ENCODE data around the gene RAB43. TPM values are rescaled to one million over a fixed set of nuclear protein-coding genes. Genes with fewer than 3 reads are reported as not detected.
"Not testable (repeated sequence)": the region's sequence is repeated elsewhere in the genome, so short reads cannot be mapped to it uniquely, and the experiment has no call there.

RAB43 gene
- total RNA-seq, 2 experiments from 2014 or later: 36.9 to 38.8 TPM

DNA sequence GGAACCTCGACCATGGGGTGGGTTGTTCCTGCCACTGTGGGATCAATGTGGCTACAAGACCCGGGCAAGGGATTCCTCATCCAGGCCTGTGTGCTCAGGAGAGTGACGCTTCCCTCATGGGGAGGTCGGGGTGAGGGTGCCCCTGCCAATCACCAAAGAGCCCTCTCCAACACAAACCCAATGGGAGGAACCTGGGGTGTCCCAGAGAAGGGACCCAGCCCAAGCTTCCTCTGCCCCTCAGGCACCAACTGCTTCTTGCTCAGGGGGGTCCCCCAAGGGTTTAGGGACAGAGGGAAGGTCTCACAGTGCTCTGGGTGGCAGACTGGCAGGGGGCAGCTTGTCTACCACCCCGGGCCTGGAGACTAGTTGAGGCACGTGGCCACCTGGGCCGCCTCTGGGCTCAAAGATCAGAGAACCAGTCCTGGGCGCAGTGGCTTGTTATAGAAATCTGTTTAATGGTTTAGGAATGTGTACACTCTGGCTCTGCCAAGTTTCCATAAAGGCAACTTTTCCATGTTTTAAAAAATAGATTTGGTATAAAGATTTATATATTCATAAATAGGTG is 34.4 kb downstream of the RAB43 start:
- Mint-ChIP-seq H3K4me3 (no peak overlapping the region), H3K27me3 (no peaks in the 10 kb centered on the region), H3K27ac (peak overlapping the region; percentile 45), H3K36me3 (no peaks in the 10 kb centered on the region), H3K9me3 (no peaks in the 10 kb centered on the region), H3K4me1 (peaks cover 6% of the 10 kb centered on the region)
- DNase-seq: no peak

DNA sequence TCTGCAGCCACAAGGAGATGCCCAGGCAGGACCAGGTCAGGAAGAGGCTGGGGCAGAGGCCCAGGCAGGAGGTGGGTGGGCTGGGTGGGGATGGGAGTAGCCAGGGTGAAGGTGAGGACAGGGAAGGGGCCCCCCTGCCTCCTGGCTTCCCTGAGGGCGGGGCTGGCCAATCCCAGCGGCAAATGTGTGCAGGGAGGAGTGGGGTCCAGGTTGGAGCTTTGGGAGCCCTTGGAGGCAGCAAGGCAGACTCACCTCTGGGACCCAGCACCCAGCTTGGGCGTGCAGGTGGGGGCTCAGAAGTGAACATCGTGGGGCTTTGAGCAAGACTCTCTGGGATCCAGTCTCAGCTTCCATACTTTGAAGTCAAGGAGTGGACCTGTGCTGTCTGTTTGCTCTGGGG is 35.8 kb downstream of the RAB43 start:
- H3K4me3 Mint-ChIP-seq: no peak overlapping the region
- H3K4me1 Mint-ChIP-seq: peaks cover 9% of the 10 kb centered on the region
- no peaks in the 10 kb centered on the region for H3K9me3 Mint-ChIP-seq
- peak overlapping the region; percentile 31 for H3K27ac Mint-ChIP-seq
- DNase-seq: no peak
- no peaks in the 10 kb centered on the region for H3K27me3 Mint-ChIP-seq
- no peaks in the 10 kb centered on the region for H3K36me3 Mint-ChIP-seq

DNA sequence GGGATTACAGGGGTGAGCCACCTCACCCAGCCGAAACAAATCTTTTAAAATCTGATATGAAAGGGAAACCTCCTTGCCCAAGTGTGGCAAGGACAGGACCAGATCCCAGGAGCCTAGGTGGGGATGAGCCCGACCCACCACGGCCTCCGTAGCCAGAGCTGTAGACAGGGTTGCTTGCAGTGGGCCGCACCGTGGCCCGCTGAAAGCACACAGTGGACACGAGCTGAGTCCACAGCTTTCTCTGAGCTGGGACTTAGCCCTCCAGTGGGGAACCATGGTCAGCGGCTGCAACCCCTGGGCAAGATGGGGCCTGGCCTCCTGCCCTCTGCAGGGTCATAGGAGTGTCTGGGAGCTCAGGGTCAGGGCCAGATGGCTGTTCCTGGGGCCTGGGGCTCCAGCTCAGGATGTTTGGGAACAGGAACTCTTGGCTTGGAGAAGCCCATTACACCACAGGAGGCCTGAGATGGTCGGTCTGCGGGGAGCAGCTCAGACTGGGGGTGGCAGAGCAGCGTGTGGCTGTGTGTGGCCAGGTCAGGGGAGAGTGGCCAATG is 36.4 kb downstream of the RAB43 start:
- no peak for DNase-seq
- Mint-ChIP-seq H3K9me3 (no peaks in the 10 kb centered on the region), H3K27me3 (no peaks in the 10 kb centered on the region), H3K4me1 (peaks cover 9% of the 10 kb centered on the region), H3K4me3 (no peak overlapping the region), H3K36me3 (no peaks in the 10 kb centered on the region), H3K27ac (no peak overlapping the region)

DNA sequence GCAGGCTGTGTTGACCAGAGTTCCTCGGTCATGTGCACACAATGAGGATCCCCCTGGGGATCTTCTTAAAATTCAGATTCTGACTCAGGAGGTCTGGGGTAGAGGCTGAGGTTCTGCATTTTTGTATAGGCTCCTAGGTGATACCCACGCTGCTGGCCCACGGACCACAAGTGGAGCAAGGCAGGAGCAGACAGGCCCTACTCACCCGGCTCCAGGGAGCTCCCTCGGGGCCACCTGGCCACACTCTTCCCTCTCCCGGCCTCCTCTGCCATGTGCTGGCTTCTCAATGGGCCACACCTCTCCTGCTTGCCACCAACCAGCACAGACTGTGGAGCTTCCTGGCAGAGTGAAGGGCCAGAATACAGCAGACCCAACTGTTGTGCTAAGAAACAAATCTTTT is 37.1 kb downstream of the RAB43 start:
- Mint-ChIP-seq H3K4me1 (peaks cover 9% of the 10 kb centered on the region), H3K27me3 (no peaks in the 10 kb centered on the region), H3K36me3 (no peaks in the 10 kb centered on the region), H3K27ac (no peak overlapping the region), H3K4me3 (no peak overlapping the region), H3K9me3 (no peaks in the 10 kb centered on the region)
- DNase-seq: no peak

DNA sequence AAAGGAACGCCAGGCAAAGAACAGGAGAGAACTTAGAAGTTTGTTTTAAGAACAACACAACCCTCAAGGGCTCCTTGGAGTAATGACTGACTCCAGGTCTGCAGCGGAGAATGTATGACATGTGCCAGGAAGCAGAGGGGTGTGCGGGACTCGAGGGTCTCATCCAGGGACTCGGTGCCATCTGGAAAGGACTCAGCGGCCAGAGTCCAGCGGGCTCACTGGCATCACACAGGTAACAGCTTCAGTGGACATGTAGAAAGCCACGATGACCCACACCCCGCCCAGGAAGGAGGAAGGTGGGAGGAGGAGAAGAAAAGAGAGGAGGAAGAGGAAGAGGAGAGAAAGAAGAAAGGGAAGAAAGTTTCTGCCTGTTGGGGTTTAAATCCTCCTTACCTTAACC is 39.6 kb downstream of the RAB43 start:
- no peaks in the 10 kb centered on the region for H3K27me3 Mint-ChIP-seq
- H3K4me3 Mint-ChIP-seq: no peak overlapping the region
- no peaks in the 10 kb centered on the region for H3K36me3 Mint-ChIP-seq
- H3K4me1 Mint-ChIP-seq: peaks cover 9% of the 10 kb centered on the region
- H3K27ac Mint-ChIP-seq: no peak overlapping the region
- H3K9me3 Mint-ChIP-seq: no peaks in the 10 kb centered on the region
- no peak for DNase-seq

- Mint-ChIP-seq H3K27ac (no peak overlapping the region), H3K27me3 (no peaks in the 10 kb centered on the region), H3K9me3 (no peaks in the 10 kb centered on the region), H3K4me3 (no peak overlapping the region), H3K4me1 (peaks cover 9% of the 10 kb centered on the region), H3K36me3 (no peaks in the 10 kb centered on the region)
- no peak for DNase-seq
Measured at GRCh38 chr3:129081503-129081902, 40.1 kb downstream of the RAB43 start.

- Mint-ChIP-seq H3K27ac (no peak overlapping the region), H3K4me1 (peaks cover 4% of the 10 kb centered on the region), H3K27me3 (no peaks in the 10 kb centered on the region), H3K9me3 (no peaks in the 10 kb centered on the region), H3K4me3 (no peak overlapping the region), H3K36me3 (no peaks in the 10 kb centered on the region)
- DNase-seq: no peak
Measured at GRCh38 chr3:129078510-129078909, 43.1 kb downstream of the RAB43 start.

DNA sequence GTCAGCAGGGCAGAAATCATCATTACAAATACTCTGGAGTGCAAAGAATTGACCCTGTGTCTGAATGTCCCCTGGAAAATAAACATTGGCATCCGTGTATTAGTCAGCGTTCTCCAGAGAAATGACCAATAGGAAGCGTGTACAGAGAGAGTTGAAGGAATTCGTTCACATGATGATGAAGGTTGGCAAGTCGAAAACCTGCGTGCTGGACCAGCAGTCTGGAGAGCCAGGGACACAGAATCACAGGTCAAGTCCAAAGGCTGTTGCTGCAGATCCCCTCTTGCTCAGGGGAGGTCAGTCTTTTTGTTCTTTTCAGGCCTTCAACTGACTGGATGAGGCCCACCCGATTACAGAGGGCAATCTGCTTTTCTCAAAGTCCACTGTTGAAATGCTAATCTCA is 44.4 kb downstream of the RAB43 start:
- Mint-ChIP-seq H3K27me3 (no peaks in the 10 kb centered on the region), H3K9me3 (no peaks in the 10 kb centered on the region), H3K4me3 (no peak overlapping the region), H3K36me3 (no peaks in the 10 kb centered on the region), H3K4me1 (peaks cover 3% of the 10 kb centered on the region), H3K27ac (no peak overlapping the region)
- DNase-seq: no peak

GRCh38 chr3:129070086-129070885 is 51.3 kb downstream of the RAB43 start:
- no peaks in the 10 kb centered on the region for H3K27me3 Mint-ChIP-seq
- H3K9me3 Mint-ChIP-seq: peaks cover 6% of the 10 kb centered on the region
- no peak overlapping the region for H3K27ac Mint-ChIP-seq
- DNase-seq: no peak
- H3K4me3 Mint-ChIP-seq: no peak overlapping the region
- no peaks in the 10 kb centered on the region for H3K36me3 Mint-ChIP-seq
- H3K4me1 Mint-ChIP-seq: peaks cover 25% of the 10 kb centered on the region

DNA sequence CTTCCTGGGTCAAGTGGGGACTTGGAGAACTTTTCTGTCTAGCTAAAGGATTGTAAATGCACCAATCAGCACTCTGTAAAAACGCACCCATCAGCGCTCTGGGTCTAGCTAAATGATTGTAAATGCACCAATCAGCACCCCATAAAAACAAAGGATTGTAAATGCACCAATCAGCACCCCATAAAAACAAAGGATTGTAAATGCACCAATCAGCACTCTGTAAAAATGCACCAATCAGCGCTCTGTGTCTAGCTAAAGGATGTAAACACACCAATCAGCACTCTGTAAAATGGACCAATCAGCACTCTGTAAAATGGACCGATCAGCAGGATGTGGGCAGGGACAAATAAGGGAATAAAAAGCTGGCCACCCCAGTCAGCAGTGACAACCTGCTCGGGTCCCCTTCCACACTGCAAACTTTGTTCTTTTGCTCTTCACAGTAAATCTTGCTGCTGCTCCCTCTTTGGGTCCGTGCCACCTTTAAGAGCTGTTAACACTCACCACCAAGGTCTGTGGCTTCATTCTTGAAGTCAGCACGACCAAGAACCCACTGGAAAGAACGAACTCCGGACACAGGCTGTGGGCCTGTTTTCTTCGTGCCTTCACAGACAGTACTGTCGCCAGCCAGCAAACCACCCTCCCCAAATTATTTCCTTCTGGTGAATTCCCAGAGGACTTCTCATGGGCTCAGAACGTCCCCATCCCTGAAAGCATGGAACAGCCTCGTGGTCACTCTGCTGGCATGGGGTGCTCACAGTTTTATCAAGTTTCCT is 52.1 kb downstream of the RAB43 start:
- H3K27me3 Mint-ChIP-seq, H3K9me3 Mint-ChIP-seq: not testable (repeated sequence)

GRCh38 chr3:129068291-129068886 is 53.2 kb downstream of the RAB43 start:
- Mint-ChIP-seq H3K27ac (no peak overlapping the region), H3K4me3 (peak overlapping the region; percentile 59), H3K9me3 (peaks cover 6% of the 10 kb centered on the region), H3K4me1 (peaks cover 25% of the 10 kb centered on the region), H3K36me3 (no peaks in the 10 kb centered on the region), H3K27me3 (no peaks in the 10 kb centered on the region)
- peak; percentile 31 for DNase-seq

More for the DNA sequence above, 52.1 kb downstream of the RAB43 start:
- Mint-ChIP-seq H3K27ac (peak overlapping the region; percentile 28), H3K4me1 (peaks cover 25% of the 10 kb centered on the region)
- DNase-seq, H3K36me3 Mint-ChIP-seq, H3K4me3 Mint-ChIP-seq: not testable (repeated sequence)

DNA sequence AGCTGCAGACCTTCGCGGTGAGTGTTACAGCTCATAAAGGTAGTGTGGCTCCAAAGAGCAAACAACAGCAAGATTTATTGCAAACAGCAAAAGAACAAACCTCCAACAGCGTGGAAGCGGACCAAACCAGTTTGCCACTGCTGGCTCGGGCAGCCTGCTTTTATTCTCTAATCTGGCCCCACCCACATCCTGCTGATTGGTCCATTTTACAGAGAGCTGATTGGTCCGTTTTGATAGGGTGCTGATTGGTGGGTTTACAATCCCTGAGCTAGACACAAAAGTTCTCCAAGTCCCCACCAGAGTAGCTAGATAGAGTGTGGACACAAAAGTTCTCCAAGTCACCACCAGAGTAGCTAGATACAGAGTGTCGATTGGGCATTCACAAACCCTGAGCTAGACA is 53.9 kb downstream of the RAB43 start:
- not testable (repeated sequence) for H3K36me3 Mint-ChIP-seq, H3K9me3 Mint-ChIP-seq, H3K27me3 Mint-ChIP-seq
- peak; percentile 39 for DNase-seq
- peak overlapping the region; percentile 29 for H3K27ac Mint-ChIP-seq
- H3K4me1 Mint-ChIP-seq: peaks cover 25% of the 10 kb centered on the region
- peak overlapping the region; percentile 59 for H3K4me3 Mint-ChIP-seq

DNA sequence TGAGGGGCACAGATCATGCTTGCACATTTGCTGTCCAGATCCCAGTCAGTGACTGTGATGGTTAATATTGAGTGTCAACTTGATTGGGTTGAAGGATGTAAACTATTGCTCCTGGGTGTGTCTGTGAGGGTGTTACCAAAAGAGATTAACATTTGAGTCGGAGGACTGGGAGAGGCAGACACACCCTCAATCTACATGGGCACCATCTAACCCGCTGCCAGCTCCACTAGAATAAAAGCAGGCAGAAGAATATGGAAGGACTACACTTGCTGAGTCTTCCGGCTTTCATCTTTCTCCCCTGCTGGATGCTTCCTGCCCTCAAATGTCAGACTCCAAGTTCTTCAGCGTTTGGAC is 55.9 kb downstream of the RAB43 start:
- peaks cover 6% of the 10 kb centered on the region for H3K9me3 Mint-ChIP-seq
- H3K4me3 Mint-ChIP-seq: no peak overlapping the region
- no peak for DNase-seq
- peaks cover 25% of the 10 kb centered on the region for H3K4me1 Mint-ChIP-seq
- no peaks in the 10 kb centered on the region for H3K27me3 Mint-ChIP-seq
- H3K27ac Mint-ChIP-seq: no peak overlapping the region
- no peaks in the 10 kb centered on the region for H3K36me3 Mint-ChIP-seq

GRCh38 chr3:129065016-129065719 is 56.4 kb downstream of the RAB43 start:
- DNase-seq: no peak
- peaks cover 21% of the 10 kb centered on the region for H3K4me1 Mint-ChIP-seq
- H3K27me3 Mint-ChIP-seq: no peaks in the 10 kb centered on the region
- H3K4me3 Mint-ChIP-seq: no peak overlapping the region
- H3K27ac Mint-ChIP-seq: no peak overlapping the region
- H3K9me3 Mint-ChIP-seq: peaks cover 6% of the 10 kb centered on the region
- H3K36me3 Mint-ChIP-seq: no peaks in the 10 kb centered on the region
